GM13977 (cell line): ENCODE results near the gene TMEM52B.
"Not testable (repeated sequence)": the region's sequence is repeated elsewhere in the genome, so short reads cannot be mapped to it uniquely, and the experiment has no call there.

Source experiments
- DNase-seq: peaks from one replicate; pipeline ENCODE4 v3.0.0; 2012; ENCODE audit warnings: low spot score
- CTCF ChIP-seq: IDR thresholded peaks from 2 replicates; pipeline ENCODE4 v1.5.1; 2012; ENCODE audit warnings: mild to moderate bottlenecking, control low read depth; ENCODE audit not compliant: insufficient read depth; ENCODE audit errors: extremely low read depth, missing control alignments
- in situ Hi-C: fragments of 300-500 bp; cut with MboI; formaldehyde crosslinking; loops from one replicate; pipeline ENCODE4 v1.12.0; 2022; ENCODE audit warnings: low sequenced_read_pairs, low pct_unique_long_range_greater_than_20kb, mixed read lengths, inconsistent platforms; ENCODE audit not compliant: unreplicated experiment

Gene TMEM52B

DNA sequence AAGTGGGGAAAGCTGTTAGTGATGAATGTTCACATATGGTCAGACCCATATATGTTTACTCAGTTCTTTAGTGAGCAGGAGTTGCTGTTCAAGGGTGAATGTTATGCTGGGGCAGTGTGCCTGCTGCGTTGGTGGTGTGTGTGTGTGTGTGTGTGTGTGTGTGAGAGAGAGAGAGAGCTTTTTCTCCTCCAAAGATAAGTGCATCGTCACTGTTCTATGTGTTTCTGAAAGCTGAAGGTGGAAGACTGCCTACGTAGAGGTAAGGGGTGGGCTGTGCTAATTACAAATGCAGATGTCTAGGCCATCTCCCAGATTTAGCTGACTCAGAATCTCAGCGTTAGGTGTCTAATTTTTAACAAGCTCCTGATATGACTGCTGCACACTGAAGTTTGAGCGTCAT, 44.4 kb downstream of the TMEM52B start:
- no peak for TF ChIP-seq CTCF
- in situ Hi-C loops, result no loop called here
- no peak for DNase-seq

DNA sequence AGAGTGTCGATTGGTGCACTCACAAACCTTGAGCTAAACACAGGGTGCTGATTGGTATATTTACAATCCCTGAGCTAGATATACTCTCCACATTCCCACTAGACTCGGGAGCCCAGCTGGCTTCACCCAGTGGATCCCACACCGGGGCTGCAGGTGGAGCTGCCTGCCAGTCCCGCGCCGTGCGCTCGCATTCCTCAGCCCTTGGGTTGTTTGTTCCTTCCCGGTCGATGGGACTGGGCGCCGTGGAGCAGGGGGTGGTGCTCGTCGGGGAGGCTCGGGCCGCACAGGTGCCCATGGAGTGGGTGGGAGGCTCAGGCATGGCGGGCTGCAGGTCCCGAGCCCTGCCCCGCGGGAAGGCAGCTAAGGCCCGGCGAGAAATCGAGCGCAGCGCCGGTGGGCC, 46.6 kb downstream of the TMEM52B start:
- DNase-seq, result not testable (repeated sequence)
- in situ Hi-C loops, result loop anchor here (25.0 kb wide), 1 partner anchor 1262 kb away; no protein-coding TSS in a partner anchor

DNA sequence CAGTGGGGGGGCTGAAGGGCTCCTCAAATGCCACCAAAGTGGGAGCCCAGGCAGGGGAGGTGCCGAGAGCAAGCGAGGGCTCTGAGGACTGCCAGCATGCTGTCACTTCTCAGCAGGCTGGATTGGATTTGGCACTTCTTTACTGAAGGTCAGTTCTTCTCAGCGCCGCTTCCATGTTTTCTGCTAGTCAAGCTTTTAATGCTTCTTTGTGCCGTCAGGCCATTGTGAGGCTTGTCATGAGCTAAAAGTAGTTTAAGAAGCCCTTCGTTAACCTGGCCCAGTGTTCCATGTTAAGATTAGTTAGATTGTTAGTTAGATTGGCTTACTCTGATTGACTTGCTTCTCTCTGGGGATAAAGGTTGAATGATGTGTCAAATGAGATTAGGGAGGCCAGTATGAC, 47.3 kb downstream of the TMEM52B start:
- in situ Hi-C loops, result loop anchor here (25.0 kb wide), 1 partner anchor 1261 kb away; no protein-coding TSS in a partner anchor
- no peak for DNase-seq
- TF ChIP-seq CTCF, result no peak

GRCh38 chr12:10226731-10227130, 47.9 kb downstream of the TMEM52B start:
- no peak for DNase-seq
- TF ChIP-seq CTCF, result no peak
- in situ Hi-C loops, result loop anchor here (25.0 kb wide), 1 partner anchor 1261 kb away; no protein-coding TSS in a partner anchor

DNA sequence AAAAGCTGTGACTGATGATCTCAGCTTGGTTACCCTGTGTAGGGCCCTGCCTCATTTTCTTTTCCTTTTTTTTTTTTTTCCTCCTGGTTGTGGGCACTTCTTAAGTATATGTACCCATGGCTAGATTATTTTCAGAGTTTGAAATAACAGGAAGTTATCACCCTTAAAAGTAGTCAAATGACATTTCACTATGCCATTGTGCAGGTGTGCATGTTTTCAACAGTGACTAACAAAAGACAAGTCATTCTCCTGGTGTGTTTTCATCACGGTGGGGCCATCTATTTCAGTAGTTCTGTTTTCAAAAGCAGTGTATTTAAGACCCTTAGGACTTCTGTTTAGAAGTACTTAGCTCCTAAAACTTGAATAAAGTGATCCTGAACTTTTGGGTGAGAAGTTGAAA, 48.8 kb downstream of the TMEM52B start:
- in situ Hi-C loops, result loop anchor here (25.0 kb wide), 1 partner anchor 1260 kb away; no protein-coding TSS in a partner anchor
- no peak for TF ChIP-seq CTCF
- DNase-seq, result no peak

GRCh38 chr12:10234562-10234961, 55.7 kb downstream of the TMEM52B start:
- in situ Hi-C loops, result loop anchor here (10.0 to 25.0 kb wide), 3 partner anchors 330 to 1253 kb away; no protein-coding TSS in a partner anchor
- no peak for TF ChIP-seq CTCF
- no peak for DNase-seq

GRCh38 chr12:10235761-10236631, 57.2 kb downstream of the TMEM52B start:
- in situ Hi-C loops, result loop anchor here (10.0 to 25.0 kb wide), 3 partner anchors 329 to 1251 kb away; no protein-coding TSS in a partner anchor
- DNase-seq, result peak; percentile 59
- peak; percentile 75 for TF ChIP-seq CTCF
